ENCODE results near the gene DOCK7. TPM values are rescaled to one million over a fixed set of nuclear protein-coding genes. Genes with fewer than 3 reads are reported as not detected.
"Not testable (repeated sequence)": the region's sequence is repeated elsewhere in the genome, so short reads cannot be mapped to it uniquely, and the experiment has no call there.

Gene DOCK7
- polyA plus RNA-seq, 1 of the 3 experiments (the other 2 are of a cell fraction), result 27.6 TPM

DNA sequence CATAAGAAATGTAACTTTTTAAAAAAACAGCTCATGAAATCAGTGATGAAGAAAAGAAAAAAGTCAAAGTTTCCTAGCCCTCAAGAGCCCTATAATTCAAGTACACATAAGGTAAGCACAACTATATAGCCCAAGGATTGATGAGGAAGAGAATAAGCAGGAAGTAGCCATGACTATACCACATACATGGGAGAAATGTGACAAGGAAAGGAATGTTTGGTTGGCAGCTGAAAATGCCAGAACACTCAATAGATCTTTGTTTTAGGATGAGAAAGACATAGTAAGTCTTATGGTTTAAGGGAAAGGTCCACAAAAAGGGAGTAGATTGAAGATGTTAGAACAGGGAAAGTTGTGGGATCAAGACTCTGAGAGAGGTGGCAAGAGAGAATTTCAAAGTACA is 5.7 kb downstream of the DOCK7 start (continued):
- no peak for TF ChIP-seq FOXM1 (IDR thresholded peaks at IDR 0.05; ENCODE audit: low read depth)
- no peak for TF ChIP-seq RAD21 (IDR thresholded peaks at IDR 0.05; ENCODE audit: low read length)
- no peak for TF ChIP-seq MAX (IDR thresholded peaks at IDR 0.05; ENCODE audit: low read depth)

DNA sequence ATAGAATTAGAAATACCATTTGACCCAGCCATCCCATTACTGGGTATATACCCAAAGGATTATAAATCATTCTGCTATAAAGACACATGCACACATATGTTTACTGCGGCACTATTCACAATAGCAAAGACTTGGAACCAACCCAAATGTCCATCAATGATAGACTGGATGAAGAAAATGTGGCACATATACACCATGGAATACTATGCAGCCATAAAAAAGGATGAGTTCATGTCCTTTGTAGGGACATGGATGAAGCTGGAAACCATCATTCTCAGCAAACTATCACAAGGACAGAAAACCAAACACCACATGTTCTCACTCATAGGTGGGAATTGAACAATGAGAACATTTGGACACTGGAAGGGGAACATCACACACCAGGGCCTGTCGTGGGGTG is 7.2 kb downstream of the DOCK7 start:
- H3K9me2 ChIP-seq; H3K4me2 ChIP-seq; H3K9me3 ChIP-seq; H3K27ac ChIP-seq (ENCODE audit: low read depth in 2 of 2, low read length in 1 of 2); H3K9ac ChIP-seq; DNase-seq; H3K36me3 ChIP-seq (replicated peaks in 1 of 2; ENCODE audit: control insufficient read depth in 1 of 2, insufficient read depth in 2 of 2, low read length in 1 of 2); H2AFZ ChIP-seq (ENCODE audit: low read depth); H3K4me3 ChIP-seq (ENCODE audit: low read depth in 2 of 2, low read length in 1 of 2); H3K27me3 ChIP-seq (ENCODE audit: insufficient read depth); CTCF ChIA-PET; POLR2A ChIA-PET: not testable (repeated sequence)
- peaks cover 100% of the 10 kb centered on the region for H3K79me2 ChIP-seq (ENCODE audit: insufficient read depth)
- 94% methylated on average over 2 of the region's 2 CpGs for WGBS (ENCODE audit: low lambda C conversion rate)
- peaks cover 13 to 25% of the 10 kb centered on the region in 2 experiments for H3K4me1 ChIP-seq (ENCODE audit: control insufficient read depth in 1 of 2, insufficient read depth in 2 of 2, low read depth in 1 of 2, low read length in 1 of 2)
- H4K20me1 ChIP-seq (ENCODE audit: insufficient read depth), result peaks cover 54% of the 10 kb centered on the region
- peaks cover 35% of the 10 kb centered on the region for H3F3A ChIP-seq (replicated peaks; ENCODE audit: insufficient read depth)

DNA sequence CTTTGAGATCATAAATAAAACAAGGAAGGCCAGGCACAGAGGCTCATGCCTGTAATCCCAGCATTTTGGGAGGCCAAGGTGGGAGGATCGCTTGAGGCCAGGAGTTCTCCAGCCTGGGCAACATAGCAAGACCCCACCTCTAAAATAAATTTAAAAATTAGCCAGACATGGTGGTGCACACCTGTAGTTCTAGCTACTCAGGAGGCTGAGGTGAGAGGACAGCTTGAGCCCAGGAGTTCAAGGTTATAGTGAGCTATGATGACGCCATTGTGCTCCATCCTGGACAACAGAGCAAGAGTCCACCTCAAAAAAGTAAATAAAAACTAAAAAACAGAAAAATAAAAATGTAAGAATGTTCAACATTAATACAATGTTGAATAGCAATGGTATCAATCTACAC is 10.4 kb downstream of the DOCK7 start:
- H3K4me2 ChIP-seq, result peak overlapping the region; percentile 69; the same call in 1 of the 2 replicates
- H2AFZ ChIP-seq (ENCODE audit: low read depth); H3K9ac ChIP-seq; H3K9me3 ChIP-seq; CTCF ChIA-PET; DNase-seq; H3K9me2 ChIP-seq; H3K27me3 ChIP-seq (ENCODE audit: insufficient read depth); H3K4me3 ChIP-seq (ENCODE audit: low read depth in 2 of 2, low read length in 1 of 2); POLR2A ChIA-PET: not testable (repeated sequence)
- H3F3A ChIP-seq (replicated peaks; ENCODE audit: insufficient read depth), result peaks cover 28% of the 10 kb centered on the region
- H4K20me1 ChIP-seq (ENCODE audit: insufficient read depth), result peaks cover 49% of the 10 kb centered on the region
- H3K36me3 ChIP-seq (replicated peaks in 1 of 2; ENCODE audit: control insufficient read depth in 1 of 2, insufficient read depth in 2 of 2, low read length in 1 of 2), result peaks cover 2 to 18% of the 10 kb centered on the region in 2 experiments
- peaks cover 100% of the 10 kb centered on the region for H3K79me2 ChIP-seq (ENCODE audit: insufficient read depth)
- peak overlapping the region in 1 of 2 experiments; percentile 70; a peak in 2 of 4 replicates for H3K27ac ChIP-seq (ENCODE audit: low read depth in 2 of 2, low read length in 1 of 2)
- H3K4me1 ChIP-seq (ENCODE audit: control insufficient read depth in 1 of 2, insufficient read depth in 2 of 2, low read depth in 1 of 2, low read length in 1 of 2), result peaks cover 4 to 11% of the 10 kb centered on the region in 2 experiments
- WGBS (ENCODE audit: low lambda C conversion rate), result 98% methylated on average over 2 of the region's 2 CpGs

DNA sequence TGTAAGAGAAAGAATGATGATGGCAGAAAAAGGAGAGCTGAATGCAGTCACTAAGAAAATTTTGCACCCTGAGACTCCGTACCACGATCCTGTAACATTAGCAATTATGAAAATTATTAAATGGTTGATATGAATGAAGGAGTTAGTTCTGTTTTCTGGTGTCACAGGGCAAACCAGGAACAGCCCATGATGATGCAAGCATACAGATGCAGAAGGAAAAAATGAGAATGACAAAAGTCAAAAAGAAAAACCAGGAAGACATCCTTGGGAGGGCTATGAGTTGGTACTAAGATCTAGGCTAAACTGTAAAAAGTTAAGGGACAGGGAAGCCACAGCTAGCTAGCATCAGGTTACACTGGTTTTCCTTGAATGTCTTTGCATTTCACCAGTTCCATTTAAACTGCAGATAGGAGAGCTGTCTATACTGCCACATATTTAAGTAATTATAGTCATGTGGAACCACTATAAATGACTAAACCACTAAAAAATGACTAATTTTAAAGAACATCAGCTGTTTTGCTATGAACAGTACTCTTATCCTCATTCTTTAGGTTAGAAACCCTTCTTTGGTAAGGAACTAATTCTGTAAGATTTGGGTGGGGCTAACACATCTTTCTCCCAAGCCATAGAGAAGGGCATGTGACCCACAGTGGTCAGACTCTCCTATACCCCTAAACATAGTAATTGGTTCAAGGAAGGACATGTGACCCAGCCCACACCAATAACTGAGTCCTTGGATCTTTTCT is 11.4 kb downstream of the DOCK7 start:
- DNase-seq, result no peak
- H3K9me2 ChIP-seq, result no peaks in the 10 kb centered on the region
- H2AFZ ChIP-seq (ENCODE audit: low read depth), result no peak overlapping the region
- WGBS (ENCODE audit: low lambda C conversion rate), result 87% methylated on average over 2 of the region's 2 CpGs
- no peaks in the 10 kb centered on the region for H3K27me3 ChIP-seq (ENCODE audit: insufficient read depth)
- peaks cover 23% of the 10 kb centered on the region for H3F3A ChIP-seq (replicated peaks; ENCODE audit: insufficient read depth)
- peak overlapping the region; percentile 68 to 70 for H3K27ac ChIP-seq (ENCODE audit: low read depth in 2 of 2, low read length in 1 of 2)
- H3K36me3 ChIP-seq (replicated peaks in 1 of 2; ENCODE audit: control insufficient read depth in 1 of 2, insufficient read depth in 2 of 2, low read length in 1 of 2), result peaks cover under 1 to 24% of the 10 kb centered on the region in 2 experiments
- H3K9ac ChIP-seq, result no peak overlapping the region
- ChIA-PET CTCF (no interaction called here), POLR2A (no interaction called here)
- H3K9me3 ChIP-seq, result no peaks in the 10 kb centered on the region
- no peak overlapping the region for H3K4me3 ChIP-seq (ENCODE audit: low read depth in 2 of 2, low read length in 1 of 2)
- peaks cover 51% of the 10 kb centered on the region for H4K20me1 ChIP-seq (ENCODE audit: insufficient read depth)
- H3K4me2 ChIP-seq, result peak overlapping the region; percentile 69
- peaks cover 4 to 16% of the 10 kb centered on the region in 2 experiments for H3K4me1 ChIP-seq (ENCODE audit: control insufficient read depth in 1 of 2, insufficient read depth in 2 of 2, low read depth in 1 of 2, low read length in 1 of 2)
- peaks cover 100% of the 10 kb centered on the region for H3K79me2 ChIP-seq (ENCODE audit: insufficient read depth)
- TF ChIP-seq TCF12 (IDR thresholded peaks at IDR 0.05), result peak; percentile 98
- TF ChIP-seq EP300 (IDR thresholded peaks at IDR 0.05; ENCODE audit: borderline replicate concordance in 1 of 2, low read depth in 1 of 2, low read length in 1 of 2), result peak in 1 of 2 experiments; percentile 59; a peak in 1 of 4 replicates
- no peak for TF ChIP-seq GATA2 (CRISPR knock-in tag; IDR thresholded peaks at IDR 0.05)
- no peak for TF ChIP-seq RAD21 (IDR thresholded peaks at IDR 0.05; ENCODE audit: low read length)
- no peak for TF ChIP-seq CTCF (IDR thresholded peaks at IDR 0.05)
- no peak for TF ChIP-seq TEAD4 (IDR thresholded peaks at IDR 0.05; ENCODE audit: borderline replicate concordance, insufficient read depth)
- TF ChIP-seq MAX (IDR thresholded peaks at IDR 0.05; ENCODE audit: low read depth), result 0 out of 2 replicates have a peak, but pooled peaks have one; percentile 41
- TF ChIP-seq JUND (IDR thresholded peaks at IDR 0.05), result peak; percentile 48
- TF ChIP-seq NFIC (IDR thresholded peaks at IDR 0.05; ENCODE audit: borderline replicate concordance), result no peak
- peak; percentile 60; the same call in 1 of the 2 replicates for TF ChIP-seq FOSL2 (IDR thresholded peaks at IDR 0.05; ENCODE audit: borderline replicate concordance, low read depth)
- TF ChIP-seq, protein P1, sequence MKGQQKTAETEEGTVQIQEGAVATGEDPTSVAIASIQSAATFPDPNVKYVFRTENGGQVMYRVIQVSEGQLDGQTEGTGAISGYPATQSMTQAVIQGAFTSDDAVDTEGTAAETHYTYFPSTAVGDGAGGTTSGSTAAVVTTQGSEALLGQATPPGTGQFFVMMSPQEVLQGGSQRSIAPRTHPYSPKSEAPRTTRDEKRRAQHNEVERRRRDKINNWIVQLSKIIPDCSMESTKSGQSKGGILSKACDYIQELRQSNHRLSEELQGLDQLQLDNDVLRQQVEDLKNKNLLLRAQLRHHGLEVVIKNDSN (IDR thresholded peaks at IDR 0.05; ENCODE audit: borderline replicate concordance, low read depth), result peak; percentile 78
- peak; percentile 67; the same call in 1 of the 2 replicates for TF ChIP-seq POLR2AphosphoS5 (IDR thresholded peaks at IDR 0.05; ENCODE audit: low read depth, low read length)
- no peak for TF ChIP-seq NRF1 (IDR thresholded peaks at IDR 0.05; ENCODE audit: low read depth, low read length)

Data from SK-N-SH (cell line).